ENCODE results near the gene CDH13. TPM values are rescaled to one million over a fixed set of nuclear protein-coding genes. Genes with fewer than 3 reads are reported as not detected.

The CDH13 gene
- total RNA-seq, 4 donors from 2014 or later: 3.1 to 13.5 (median 8.9) TPM

- H3K4me1 ChIP-seq: no peaks in the 10 kb centered on the region
- no peak for TF ChIP-seq POLR2AphosphoS5 (IDR thresholded peaks at IDR 0.05)
- TF ChIP-seq CTCF (IDR thresholded peaks at IDR 0.05): no peak
- TF ChIP-seq EP300 (IDR thresholded peaks at IDR 0.05): no peak
- TF ChIP-seq POLR2A (IDR thresholded peaks at IDR 0.05; ENCODE audit: low read depth): no peak
- no peak overlapping the region for H3K27ac ChIP-seq (replicated peaks in 1 of 4)
- no peak for DNase-seq (ENCODE audit: extremely low spot score)
- peaks cover 0 to 3% (median 0%) of the 10 kb centered on the region in 4 donors for H3K9me3 ChIP-seq
- no peaks in the 10 kb centered on the region for H3K36me3 ChIP-seq
- H3K27me3 ChIP-seq: peaks cover 0 to 19% (median 0%) of the 10 kb centered on the region in 4 donors
- no peak overlapping the region for H3K4me3 ChIP-seq
- 57% methylated on average over 2 of the region's 2 CpGs for WGBS
- intact Hi-C loops (cut with DNase I): no loop called here
Observed at GRCh38 chr16:83730812-83731211, 1104.0 kb downstream of the CDH13 start.

- intact Hi-C loops (cut with DNase I): no loop called here
- peaks cover 0 to 3% (median 0%) of the 10 kb centered on the region in 4 donors for H3K9me3 ChIP-seq
- H3K36me3 ChIP-seq: no peaks in the 10 kb centered on the region
- H3K4me1 ChIP-seq: no peaks in the 10 kb centered on the region
- 71% methylated on average over 2 of the region's 2 CpGs for WGBS
- peaks cover 0 to 19% (median 0%) of the 10 kb centered on the region in 4 donors for H3K27me3 ChIP-seq
- TF ChIP-seq EP300 (IDR thresholded peaks at IDR 0.05) (no peak), CTCF (IDR thresholded peaks at IDR 0.05) (no peak), POLR2A (IDR thresholded peaks at IDR 0.05; ENCODE audit: low read depth) (no peak), POLR2AphosphoS5 (IDR thresholded peaks at IDR 0.05) (no peak)
- DNase-seq (ENCODE audit: extremely low spot score): no peak
- no peak overlapping the region for H3K4me3 ChIP-seq
- no peak overlapping the region for H3K27ac ChIP-seq (replicated peaks in 1 of 4)
Observed at GRCh38 chr16:83732536-83732935, 1105.8 kb downstream of the CDH13 start.

GRCh38 chr16:83733301-83733700 is 1106.5 kb downstream of the CDH13 start:
- H3K27me3 ChIP-seq: peaks cover 0 to 19% (median 0%) of the 10 kb centered on the region in 4 donors
- peaks cover 0 to 3% (median 0%) of the 10 kb centered on the region in 4 donors for H3K9me3 ChIP-seq
- H3K4me3 ChIP-seq: no peak overlapping the region
- no peak overlapping the region for H3K27ac ChIP-seq (replicated peaks in 1 of 4)
- no peaks in the 10 kb centered on the region for H3K36me3 ChIP-seq
- TF ChIP-seq POLR2AphosphoS5 (IDR thresholded peaks at IDR 0.05) (no peak), EP300 (IDR thresholded peaks at IDR 0.05) (no peak), POLR2A (IDR thresholded peaks at IDR 0.05; ENCODE audit: low read depth) (no peak), CTCF (IDR thresholded peaks at IDR 0.05) (no peak)
- 71% methylated on average over 9 of the region's 9 CpGs for WGBS
- no peaks in the 10 kb centered on the region for H3K4me1 ChIP-seq
- intact Hi-C loops (cut with DNase I): no loop called here
- DNase-seq (ENCODE audit: extremely low spot score): no peak

- no peaks in the 10 kb centered on the region for H3K4me1 ChIP-seq
- H3K27ac ChIP-seq (replicated peaks in 1 of 4): no peak overlapping the region
- DNase-seq (ENCODE audit: extremely low spot score): no peak
- TF ChIP-seq POLR2AphosphoS5 (IDR thresholded peaks at IDR 0.05): no peak
- no peak for TF ChIP-seq EP300 (IDR thresholded peaks at IDR 0.05)
- no peak for TF ChIP-seq CTCF (IDR thresholded peaks at IDR 0.05)
- no peak for TF ChIP-seq POLR2A (IDR thresholded peaks at IDR 0.05; ENCODE audit: low read depth)
- peaks cover 0 to 19% (median 0%) of the 10 kb centered on the region in 4 donors for H3K27me3 ChIP-seq
- H3K4me3 ChIP-seq: no peak overlapping the region
- 88% methylated on average over 5 of the region's 5 CpGs for WGBS
- H3K9me3 ChIP-seq: peaks cover 0 to 3% (median 0%) of the 10 kb centered on the region in 4 donors
- intact Hi-C loops (cut with DNase I): no loop called here
- H3K36me3 ChIP-seq: no peaks in the 10 kb centered on the region
Observed at GRCh38 chr16:83734136-83734535, 1107.4 kb downstream of the CDH13 start.

All from esophagus muscularis mucosa (tissue), 4 donors.